ENCODE data around the gene LRIG1.

Gene LRIG1

DNA sequence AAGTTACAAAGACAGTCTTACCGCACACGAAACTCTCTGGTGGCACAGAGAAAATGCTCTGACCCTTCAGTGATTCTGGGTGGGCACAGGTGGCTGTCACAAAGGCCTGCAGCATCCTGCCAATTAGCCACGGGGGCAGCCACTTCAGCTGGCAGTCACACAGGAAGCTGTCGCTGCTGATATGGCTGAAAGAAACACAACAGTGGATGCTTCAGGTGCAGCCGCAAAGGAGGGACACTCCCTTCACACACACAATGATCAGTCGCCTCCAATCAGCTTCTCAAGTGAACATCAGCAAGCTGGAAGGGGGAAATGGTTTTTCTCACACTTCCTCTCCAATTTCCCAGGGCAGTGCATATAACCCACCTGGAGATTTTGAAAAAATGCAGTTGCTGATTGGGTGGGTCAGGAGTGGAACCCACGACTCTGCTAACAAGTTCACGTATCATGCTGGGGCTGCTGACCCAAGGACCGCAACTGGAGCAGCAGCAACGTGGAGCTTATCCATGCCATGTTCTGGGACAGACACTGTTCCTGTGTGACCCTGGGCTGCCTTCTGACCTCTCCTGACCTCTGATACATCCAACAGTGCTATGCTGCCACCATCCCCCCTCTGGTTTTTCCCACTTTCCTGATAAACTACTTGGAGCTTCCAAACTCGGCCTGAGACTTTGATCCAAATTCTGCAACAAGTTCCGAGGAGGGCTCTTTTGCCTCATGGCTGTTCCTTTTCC lies 106.6 kb downstream of the LRIG1 start:
- in situ Hi-C loops (cut with HindIII; ENCODE audit: low pct_ligation_motif_present, low sequenced_read_pairs): no loop called here
- TF ChIP-seq, protein P1, sequence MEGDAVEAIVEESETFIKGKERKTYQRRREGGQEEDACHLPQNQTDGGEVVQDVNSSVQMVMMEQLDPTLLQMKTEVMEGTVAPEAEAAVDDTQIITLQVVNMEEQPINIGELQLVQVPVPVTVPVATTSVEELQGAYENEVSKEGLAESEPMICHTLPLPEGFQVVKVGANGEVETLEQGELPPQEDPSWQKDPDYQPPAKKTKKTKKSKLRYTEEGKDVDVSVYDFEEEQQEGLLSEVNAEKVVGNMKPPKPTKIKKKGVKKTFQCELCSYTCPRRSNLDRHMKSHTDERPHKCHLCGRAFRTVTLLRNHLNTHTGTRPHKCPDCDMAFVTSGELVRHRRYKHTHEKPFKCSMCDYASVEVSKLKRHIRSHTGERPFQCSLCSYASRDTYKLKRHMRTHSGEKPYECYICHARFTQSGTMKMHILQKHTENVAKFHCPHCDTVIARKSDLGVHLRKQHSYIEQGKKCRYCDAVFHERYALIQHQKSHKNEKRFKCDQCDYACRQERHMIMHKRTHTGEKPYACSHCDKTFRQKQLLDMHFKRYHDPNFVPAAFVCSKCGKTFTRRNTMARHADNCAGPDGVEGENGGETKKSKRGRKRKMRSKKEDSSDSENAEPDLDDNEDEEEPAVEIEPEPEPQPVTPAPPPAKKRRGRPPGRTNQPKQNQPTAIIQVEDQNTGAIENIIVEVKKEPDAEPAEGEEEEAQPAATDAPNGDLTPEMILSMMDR (IDR thresholded peaks at IDR 0.05; ENCODE audit: low read depth, low read length, missing control alignments): no peak
- H3K36me3 ChIP-seq (replicated peaks): peaks cover 13% of the 10 kb centered on the region
- peak overlapping the region; percentile 83 for H3K27ac ChIP-seq
- H3K27me3 ChIP-seq (replicated peaks): no peaks in the 10 kb centered on the region
- no peak overlapping the region for H3K4me3 ChIP-seq (ENCODE audit: low read depth, low read length)
- no peak for DNase-seq

DNA sequence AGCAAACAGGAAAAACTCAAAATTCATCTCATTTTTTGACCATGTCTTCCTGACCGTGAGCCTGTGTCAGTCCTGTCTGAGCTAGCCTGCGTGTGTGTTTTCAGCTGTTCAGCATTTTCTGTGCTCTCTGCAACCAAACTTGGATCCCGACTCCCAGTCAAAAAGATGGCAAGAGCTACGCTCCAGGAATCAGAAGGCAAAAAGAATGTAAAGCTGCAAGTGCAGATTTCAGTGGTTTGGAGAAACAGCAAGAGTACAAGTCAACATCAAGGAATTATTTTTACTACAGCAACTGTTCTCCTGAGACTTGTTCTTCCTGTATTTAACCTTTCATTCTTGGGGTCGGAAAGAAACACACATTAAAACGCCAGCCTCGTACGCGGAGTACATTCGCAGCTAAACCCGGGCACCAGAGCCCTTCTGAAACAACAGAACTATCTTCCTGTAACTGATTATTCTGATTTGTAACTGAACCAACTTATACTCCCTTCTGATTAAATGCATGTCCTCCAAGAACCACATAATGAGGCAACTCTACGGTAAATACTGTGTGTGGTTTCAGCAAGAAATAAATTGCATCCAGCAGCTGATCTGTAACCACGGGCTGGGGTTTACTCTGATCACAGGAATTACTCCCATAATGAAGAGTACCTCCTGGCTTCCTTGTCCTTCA lies 107.4 kb downstream of the LRIG1 start:
- peak; percentile 43 for DNase-seq
- TF ChIP-seq, protein P1 (IDR thresholded peaks at IDR 0.05; ENCODE audit: low read depth, low read length, missing control alignments): no peak
- no peaks in the 10 kb centered on the region for H3K27me3 ChIP-seq (replicated peaks)
- in situ Hi-C loops (cut with HindIII; ENCODE audit: low pct_ligation_motif_present, low sequenced_read_pairs): no loop called here
- no peak overlapping the region for H3K4me3 ChIP-seq (ENCODE audit: low read depth, low read length)
- H3K27ac ChIP-seq: peak overlapping the region; percentile 83
- peaks cover 13% of the 10 kb centered on the region for H3K36me3 ChIP-seq (replicated peaks)

DNA sequence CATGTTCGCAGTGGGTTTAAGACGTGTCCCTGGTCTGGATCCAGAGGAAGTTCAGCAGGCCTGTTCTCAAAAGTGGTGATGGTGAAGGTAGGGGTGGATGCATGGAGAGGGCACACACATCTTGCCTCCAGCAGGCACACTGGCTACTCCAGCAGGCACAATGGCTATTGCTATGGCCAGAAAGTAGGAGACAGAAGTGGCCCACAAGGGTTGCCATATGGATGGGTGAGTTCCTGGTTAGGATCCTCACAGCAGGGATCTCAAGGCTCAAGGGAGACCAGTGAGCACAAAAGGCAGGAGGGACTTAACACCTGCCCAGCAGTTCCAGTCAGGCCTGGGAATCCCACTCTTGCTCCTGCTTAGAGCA lies 107.9 kb downstream of the LRIG1 start:
- Histone ChIP-seq H3K27ac (peak overlapping the region; percentile 83), H3K27me3 (replicated peaks) (no peaks in the 10 kb centered on the region), H3K36me3 (replicated peaks) (peaks cover 13% of the 10 kb centered on the region), H3K4me3 (ENCODE audit: low read depth, low read length) (no peak overlapping the region)
- no peak for DNase-seq
- TF ChIP-seq, protein P1 (IDR thresholded peaks at IDR 0.05; ENCODE audit: low read depth, low read length, missing control alignments): no peak
- in situ Hi-C loops (cut with HindIII; ENCODE audit: low pct_ligation_motif_present, low sequenced_read_pairs): no loop called here

DNA sequence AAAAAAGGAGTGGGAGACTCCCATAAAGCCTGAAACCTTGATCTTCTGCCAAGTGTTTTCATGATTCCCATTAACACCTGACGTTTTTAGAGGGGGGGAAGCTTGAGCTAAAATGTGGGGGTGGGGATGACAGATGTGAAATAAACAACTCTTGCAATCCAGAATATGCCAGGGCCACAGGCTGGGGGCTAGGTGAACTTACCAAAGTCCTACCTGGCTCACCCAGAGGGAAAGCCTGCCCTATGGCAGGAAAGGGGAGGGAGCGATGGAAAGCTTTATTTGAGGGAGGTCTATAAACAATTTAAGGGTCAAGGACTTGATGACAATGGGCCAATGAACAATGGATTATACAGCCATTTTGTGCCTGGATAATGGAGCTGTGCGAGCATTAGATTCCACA lies 108.3 kb downstream of the LRIG1 start:
- H3K27me3 ChIP-seq (replicated peaks): no peaks in the 10 kb centered on the region
- TF ChIP-seq, protein P1 (IDR thresholded peaks at IDR 0.05; ENCODE audit: low read depth, low read length, missing control alignments): no peak
- H3K36me3 ChIP-seq (replicated peaks): peaks cover 13% of the 10 kb centered on the region
- no peak overlapping the region for H3K27ac ChIP-seq
- H3K4me3 ChIP-seq (ENCODE audit: low read depth, low read length): no peak overlapping the region
- no peak for DNase-seq
- in situ Hi-C loops (cut with HindIII; ENCODE audit: low pct_ligation_motif_present, low sequenced_read_pairs): no loop called here

DNA sequence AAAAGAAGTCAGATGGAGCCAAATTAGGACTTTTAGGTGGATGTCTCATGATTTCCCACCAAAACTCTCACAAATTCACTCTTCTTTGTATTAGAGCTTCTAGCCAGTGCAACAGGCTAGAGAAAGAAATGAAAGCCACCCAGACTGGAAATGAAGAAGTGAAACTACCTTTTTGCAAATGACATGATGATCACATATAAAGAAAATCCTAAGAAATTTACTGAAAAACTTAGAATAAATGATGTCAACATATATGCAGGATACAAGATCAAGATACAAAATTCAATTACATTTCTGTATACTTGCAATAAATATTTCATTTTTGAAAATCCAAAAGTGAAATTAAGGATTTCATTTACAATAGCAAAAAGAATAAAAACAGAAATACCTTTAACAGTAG lies 110.8 kb downstream of the LRIG1 start:
- Histone ChIP-seq H3K27me3 (replicated peaks) (no peaks in the 10 kb centered on the region), H3K4me3 (ENCODE audit: low read depth, low read length) (no peak overlapping the region), H3K27ac (no peak overlapping the region), H3K36me3 (replicated peaks) (peaks cover 18% of the 10 kb centered on the region)
- DNase-seq: no peak
- in situ Hi-C loops (cut with HindIII; ENCODE audit: low pct_ligation_motif_present, low sequenced_read_pairs): no loop called here
- TF ChIP-seq, protein P1 (IDR thresholded peaks at IDR 0.05; ENCODE audit: low read depth, low read length, missing control alignments): no peak
